Islet of Langerhans (tissue), 1 donor: Measurements from ENCODE around the gene IL1R2.
"Not testable (repeated sequence)": the region's sequence is repeated elsewhere in the genome, so short reads cannot be mapped to it uniquely, and the experiment has no call there.

Experiments
- FAIRE-seq: peaks from one replicate; lab custom pipeline; 2011; peaks lifted over from hg19 to GRCh38; lab: Jason Lieb, UNC

The IL1R2 gene

GRCh38 chr2:102000813-102001766 is 9.3 kb downstream of the IL1R2 start:
- no peak for FAIRE-seq

GRCh38 chr2:102001767-102002142 is 10.0 kb downstream of the IL1R2 start:
- no peak for FAIRE-seq

- FAIRE-seq = no peak
Measured at GRCh38 chr2:102002228-102002627, 10.5 kb downstream of the IL1R2 start.

GRCh38 chr2:102002909-102003308 is 11.1 kb downstream of the IL1R2 start:
- FAIRE-seq = not testable (repeated sequence)

GRCh38 chr2:102003696-102004095 is 11.9 kb downstream of the IL1R2 start:
- no peak for FAIRE-seq

- FAIRE-seq = no peak
Measured at GRCh38 chr2:102004581-102004980, 12.8 kb downstream of the IL1R2 start.

- FAIRE-seq = no peak
Measured at GRCh38 chr2:102005449-102005848, 13.7 kb downstream of the IL1R2 start.

GRCh38 chr2:102005989-102006885 is 14.5 kb downstream of the IL1R2 start:
- FAIRE-seq = peak; percentile 21

GRCh38 chr2:102006886-102007278 is 15.1 kb downstream of the IL1R2 start:
- no peak for FAIRE-seq

GRCh38 chr2:102008490-102008889 is 16.7 kb downstream of the IL1R2 start:
- no peak for FAIRE-seq

GRCh38 chr2:102009557-102009956 is 17.8 kb downstream of the IL1R2 start:
- FAIRE-seq = no peak

GRCh38 chr2:102010902-102011301 is 19.1 kb downstream of the IL1R2 start:
- no peak for FAIRE-seq

- FAIRE-seq = no peak
Measured at GRCh38 chr2:102012061-102012614, 20.4 kb downstream of the IL1R2 start.

- no peak for FAIRE-seq
Measured at GRCh38 chr2:102013206-102014040, 21.7 kb downstream of the IL1R2 start.

GRCh38 chr2:102014041-102014345 is 22.2 kb downstream of the IL1R2 start:
- no peak for FAIRE-seq

GRCh38 chr2:102015399-102015798 is 23.6 kb downstream of the IL1R2 start:
- no peak for FAIRE-seq

GRCh38 chr2:102016399-102016955 is 24.7 kb downstream of the IL1R2 start:
- no peak for FAIRE-seq

- FAIRE-seq = no peak
Measured at GRCh38 chr2:102018823-102019445, 27.2 kb downstream of the IL1R2 start.

- no peak for FAIRE-seq
Measured at GRCh38 chr2:102020596-102021170, 28.9 kb downstream of the IL1R2 start.

- FAIRE-seq = no peak
Measured at GRCh38 chr2:102021779-102022178, 30.0 kb downstream of the IL1R2 start.
